Ascending aorta (tissue), 2 donors: Measurements from ENCODE around the gene GNB1L. TPM values are rescaled to one million over a fixed set of nuclear protein-coding genes. Genes with fewer than 3 reads are reported as not detected.

ENCODE experiments used
- DNase-seq, 2 donors: peaks; one replicate each; pipeline ENCODE4 v3.0.0-alpha.2; 2019; ENCODE audit warnings: low spot score in 2 of 2
- H3K27ac ChIP-seq, 2 donors: fragments of 200-600 bp; sonication (generic); one replicate each; pipeline ENCODE4 v1.5.1; 2016 to 2017; ENCODE audit warnings: mild to moderate bottlenecking in 1 of 2
- H3K27me3 ChIP-seq: fragments of 200-600 bp; sonication (generic); one replicate; pipeline ENCODE4 v1.5.1; 2017
- H3K36me3 ChIP-seq, 2 donors: fragments of 200-600 bp; sonication (generic); one replicate each; pipeline ENCODE4 v1.5.1; 2016
- H3K4me1 ChIP-seq, 2 donors: fragments of 200-600 bp; sonication (generic); one replicate each; pipeline ENCODE4 v1.5.1; 2016 to 2017; ENCODE audit warnings: mild to moderate bottlenecking in 1 of 2
- H3K4me3 ChIP-seq, 2 donors: fragments of 200-600 bp; sonication (generic); one replicate each; pipeline ENCODE4 v1.5.1; 2016 to 2017; ENCODE audit warnings: mild to moderate bottlenecking in 1 of 2
- H3K9me3 ChIP-seq, 2 donors: fragments of 200-600 bp; sonication (generic); one replicate each; pipeline ENCODE4 v1.5.1; 2016
- CTCF ChIP-seq, 3 experiments: fragments of 200-600 bp in 2 of 3; fragments of 450-650 bp in 1 of 3; sonication (generic) in 2 of 3; IDR thresholded peaks; one replicate each; pipeline ENCODE4 v1.5.1; 2016 to 2019; ENCODE audit warnings: antibody characterized with exemption in 3 of 3, mild to moderate bottlenecking in 1 of 3, moderate library complexity in 1 of 3
- intact Hi-C: fragments of 100-400 bp; cut with DNase I; formaldehyde crosslinking; loops from one replicate; pipeline ENCODE4 v1.15.1; 2023
- total RNA-seq: library from RNA; depleted of rRNA; stranded (reverse); fragments of >200 nt; gene quantifications from one replicate; pipeline ENCODE4 v1.1.0, GENCODE V29; 2016

Gene GNB1L
- total RNA-seq, 1 donor from 2014 or later, result 7.9 TPM

GRCh38 chr22:19746726-19747125 is 107.9 kb downstream of the GNB1L start:
- no peak overlapping the region for H3K4me3 ChIP-seq
- no peaks in the 10 kb centered on the region for H3K27me3 ChIP-seq
- no peak for TF ChIP-seq CTCF (IDR thresholded peaks at IDR 0.05)
- no peak overlapping the region for H3K27ac ChIP-seq
- H3K36me3 ChIP-seq, result no peaks in the 10 kb centered on the region
- no peak for DNase-seq
- H3K4me1 ChIP-seq, result no peaks in the 10 kb centered on the region
- intact Hi-C loops, result no loop called here
- H3K9me3 ChIP-seq, result no peaks in the 10 kb centered on the region

- Histone ChIP-seq H3K36me3 (no peaks in the 10 kb centered on the region), H3K27ac (no peak overlapping the region), H3K9me3 (no peaks in the 10 kb centered on the region), H3K27me3 (no peaks in the 10 kb centered on the region), H3K4me3 (no peak overlapping the region), H3K4me1 (no peaks in the 10 kb centered on the region)
- TF ChIP-seq CTCF (IDR thresholded peaks at IDR 0.05), result no peak
- no peak for DNase-seq
- intact Hi-C loops, result no loop called here
Measured at GRCh38 chr22:19745155-19746101, 109.2 kb downstream of the GNB1L start.

- intact Hi-C loops, result no loop called here
- no peak for DNase-seq
- no peaks in the 10 kb centered on the region for H3K4me1 ChIP-seq
- no peaks in the 10 kb centered on the region for H3K27me3 ChIP-seq
- H3K36me3 ChIP-seq, result no peaks in the 10 kb centered on the region
- H3K9me3 ChIP-seq, result no peaks in the 10 kb centered on the region
- no peak overlapping the region for H3K4me3 ChIP-seq
- no peak for TF ChIP-seq CTCF (IDR thresholded peaks at IDR 0.05)
- no peak overlapping the region for H3K27ac ChIP-seq
Measured at GRCh38 chr22:19744350-19745006, 110.2 kb downstream of the GNB1L start.

GRCh38 chr22:19743651-19744050 is 111.0 kb downstream of the GNB1L start:
- Histone ChIP-seq H3K9me3 (no peaks in the 10 kb centered on the region), H3K27ac (no peak overlapping the region), H3K27me3 (no peaks in the 10 kb centered on the region), H3K4me3 (no peak overlapping the region), H3K4me1 (no peaks in the 10 kb centered on the region), H3K36me3 (no peaks in the 10 kb centered on the region)
- no peak for TF ChIP-seq CTCF (IDR thresholded peaks at IDR 0.05)
- intact Hi-C loops, result no loop called here
- DNase-seq, result no peak

GRCh38 chr22:19743081-19743480 is 111.6 kb downstream of the GNB1L start:
- intact Hi-C loops, result no loop called here
- TF ChIP-seq CTCF (IDR thresholded peaks at IDR 0.05), result no peak
- H3K4me3 ChIP-seq, result no peak overlapping the region

More at GRCh38 chr22:19743081-19743480, 111.6 kb downstream of the GNB1L start:
- Histone ChIP-seq H3K9me3 (no peaks in the 10 kb centered on the region), H3K27me3 (no peaks in the 10 kb centered on the region), H3K4me1 (no peaks in the 10 kb centered on the region), H3K27ac (no peak overlapping the region), H3K36me3 (no peaks in the 10 kb centered on the region)
- no peak for DNase-seq
